Stomach (tissue), 9 donors: Measurements from ENCODE around the gene KCNH5. TPM values are rescaled to one million over a fixed set of nuclear protein-coding genes. Genes with fewer than 3 reads are reported as not detected.

ENCODE experiments used
- DNase-seq, 2 donors: peaks; one replicate each; pipeline versions ENCODE4 v3.0.0 to v3.0.0-alpha.2; 2013 to 2019
- H3K27ac ChIP-seq, 5 donors: fragments of 200-600 bp in 4 of 5; sonication (generic) in 4 of 5; one replicate each; pipeline ENCODE4 v1.5.1; 2013 to 2019; ENCODE audit warnings: mild to moderate bottlenecking in 1 of 5, moderate library complexity in 1 of 5
- H3K27me3 ChIP-seq, 3 donors: fragments of 200-600 bp; sonication (generic); one replicate each; pipeline ENCODE4 v1.5.1; 2017 to 2019; ENCODE audit warnings: mixed run types in 1 of 3
- H3K36me3 ChIP-seq, 4 donors: fragments of 200-600 bp; sonication (generic); 1 replicate in 3 of 4; 2 replicates in 1 of 4; pipeline ENCODE4 v1.5.1; 2016 to 2019
- H3K4me1 ChIP-seq, 4 donors: fragments of 200-600 bp; sonication (generic); one replicate each; pipeline ENCODE4 v1.5.1; 2016 to 2019
- H3K4me3 ChIP-seq, 4 donors: fragments of 200-600 bp; sonication (generic) in 3 of 4; one replicate each; pipeline ENCODE4 v1.5.1; 2016 to 2019; ENCODE audit warnings: mild to moderate bottlenecking in 1 of 4
- H3K9me3 ChIP-seq, 4 donors: fragments of 200-600 bp; sonication (generic); one replicate each; pipeline ENCODE4 v1.5.1; 2016 to 2019
- EP300 ChIP-seq: sonication (generic); formaldehyde crosslinking; IDR thresholded peaks from one replicate; pipeline ENCODE4 v1.6.1; 2017; ENCODE audit warnings: antibody characterized with exemption
- POLR2A ChIP-seq, 4 donors: fragments of 450-650 bp; IDR thresholded peaks; one replicate each; pipeline ENCODE4 v1.6.1; 2016; ENCODE audit warnings: antibody characterized with exemption in 4 of 4, control low read depth in 2 of 4, mild to moderate bottlenecking in 1 of 4, moderate library complexity in 1 of 4
- POLR2AphosphoS5 ChIP-seq, 3 donors: sonication (generic); formaldehyde crosslinking; IDR thresholded peaks; one replicate each; pipeline ENCODE4 v1.6.1; 2016; ENCODE audit warnings: antibody characterized with exemption in 3 of 3
- WGBS, 5 donors: extraction: QIAGEN DNeasy Blood & Tissue Kit in 3 of 5; methylation state at CpG; one replicate each; pipeline versions ENCODE4 v1.1.5 to v1.1.7; 2013 to 2018; 5-methylcytosine and 5-hydroxymethylcytosine counted together
- intact Hi-C: fragments of 100-400 bp; cut with DNase I; formaldehyde crosslinking; loops from one replicate; pipeline ENCODE4 v1.15.1; 2023; ENCODE audit warnings: low total_unique reads
- polyA plus RNA-seq, 3 donors: library from polyadenylated mRNA; stranded (reverse); fragments of 200-250 nt; gene quantifications; one replicate each; pipeline ENCODE4 v1.2.3, GENCODE V29; 2013
- total RNA-seq, 5 donors: library from RNA; depleted of rRNA; stranded (reverse); fragments of >200 nt; gene quantifications; one replicate each; pipeline versions ENCODE4 v1.1.0 to v1.2.3, GENCODE V29; 2014 to 2016
- TF ChIP-seq, protein P1 (sequence below), 7 experiments: fragments of 450-650 bp in 4 of 7; fragments of 200-600 bp in 3 of 7; sonication (generic) in 3 of 7; IDR thresholded peaks; one replicate each; pipeline ENCODE4 v1.5.1; 2016 to 2019; ENCODE audit warnings: antibody characterized with exemption in 7 of 7, control low read depth in 2 of 7, mild to moderate bottlenecking in 1 of 7
- donor health status: healthy with polysubstance abuse.
- donor health status: Bipolar disorder and iron deficiency.
- donor health status: healthy.

The KCNH5 gene
- total and polyA plus RNA-seq, 8 donors = under 0.01 to 0.55 TPM; not detected in 6

DNA sequence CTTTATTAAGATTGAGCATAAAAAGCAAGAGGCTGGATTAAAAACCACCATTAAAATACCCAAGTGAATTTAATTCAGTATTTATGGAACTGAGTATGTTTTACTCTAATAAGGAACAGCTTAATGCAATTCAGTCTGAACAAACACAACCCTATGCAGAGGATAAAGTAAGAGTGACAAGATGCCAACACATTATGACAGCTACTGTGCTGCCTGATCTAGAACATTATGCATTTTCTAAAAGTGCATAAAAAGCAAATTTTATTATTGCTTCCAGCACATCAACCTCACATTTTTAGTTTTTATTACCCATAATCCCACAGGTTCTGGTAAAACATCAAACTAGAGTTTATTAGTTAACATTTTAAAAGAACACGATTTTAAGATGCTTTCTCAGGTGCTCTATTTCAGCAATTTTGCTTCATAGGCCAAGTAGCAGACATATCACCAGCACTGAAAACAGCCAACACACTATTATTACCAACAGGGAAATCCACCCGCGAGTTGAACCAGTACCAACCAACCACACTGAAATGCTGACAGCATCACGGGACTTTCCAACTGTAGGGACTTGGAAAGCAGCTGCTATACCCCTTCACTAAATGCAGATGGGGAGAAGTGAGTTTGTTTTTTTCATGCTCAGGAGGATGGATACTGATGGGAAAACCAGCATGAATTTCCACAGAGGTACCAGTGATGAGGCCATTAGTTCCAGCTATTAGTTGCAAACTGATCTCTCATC is 372.1 kb downstream of the KCNH5 start:
- Histone ChIP-seq H3K27me3 (no peaks in the 10 kb centered on the region), H3K27ac (no peak overlapping the region), H3K9me3 (no peaks in the 10 kb centered on the region), H3K4me3 (no peak overlapping the region), H3K36me3 (no peaks in the 10 kb centered on the region), H3K4me1 (no peaks in the 10 kb centered on the region)
- intact Hi-C loops = no loop called here
- no peak for DNase-seq
- 82 to 93% (median 90%) methylated on average over 4 of the region's 4 CpGs for WGBS, 5 donors
- TF ChIP-seq EP300 (no peak), POLR2AphosphoS5 (IDR thresholded peaks at IDR 0.05) (no peak)

DNA sequence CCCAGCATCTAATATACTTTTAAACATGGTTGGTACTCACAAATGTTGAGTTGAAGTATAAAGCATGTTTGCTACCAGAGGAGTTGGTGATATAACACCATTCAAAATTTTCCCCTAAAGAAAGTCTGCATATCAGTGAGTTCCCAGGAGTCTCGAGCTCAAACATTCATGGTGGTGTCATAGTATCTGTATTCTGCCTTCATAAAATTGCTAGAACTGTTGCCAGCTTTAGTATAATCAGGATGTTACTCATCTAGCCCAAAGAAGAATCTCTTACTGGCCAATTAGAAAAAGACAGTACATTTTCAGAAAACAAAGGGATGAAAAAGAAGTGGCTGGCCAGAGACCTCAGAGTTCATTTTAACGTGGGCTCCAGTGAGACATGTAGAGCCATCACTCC is 374.7 kb downstream of the KCNH5 start:
- no peak overlapping the region for H3K27ac ChIP-seq
- no peak overlapping the region for H3K4me3 ChIP-seq
- H3K36me3 ChIP-seq = no peaks in the 10 kb centered on the region
- intact Hi-C loops = no loop called here
- H3K4me1 ChIP-seq = no peaks in the 10 kb centered on the region
- TF ChIP-seq, protein P1, sequence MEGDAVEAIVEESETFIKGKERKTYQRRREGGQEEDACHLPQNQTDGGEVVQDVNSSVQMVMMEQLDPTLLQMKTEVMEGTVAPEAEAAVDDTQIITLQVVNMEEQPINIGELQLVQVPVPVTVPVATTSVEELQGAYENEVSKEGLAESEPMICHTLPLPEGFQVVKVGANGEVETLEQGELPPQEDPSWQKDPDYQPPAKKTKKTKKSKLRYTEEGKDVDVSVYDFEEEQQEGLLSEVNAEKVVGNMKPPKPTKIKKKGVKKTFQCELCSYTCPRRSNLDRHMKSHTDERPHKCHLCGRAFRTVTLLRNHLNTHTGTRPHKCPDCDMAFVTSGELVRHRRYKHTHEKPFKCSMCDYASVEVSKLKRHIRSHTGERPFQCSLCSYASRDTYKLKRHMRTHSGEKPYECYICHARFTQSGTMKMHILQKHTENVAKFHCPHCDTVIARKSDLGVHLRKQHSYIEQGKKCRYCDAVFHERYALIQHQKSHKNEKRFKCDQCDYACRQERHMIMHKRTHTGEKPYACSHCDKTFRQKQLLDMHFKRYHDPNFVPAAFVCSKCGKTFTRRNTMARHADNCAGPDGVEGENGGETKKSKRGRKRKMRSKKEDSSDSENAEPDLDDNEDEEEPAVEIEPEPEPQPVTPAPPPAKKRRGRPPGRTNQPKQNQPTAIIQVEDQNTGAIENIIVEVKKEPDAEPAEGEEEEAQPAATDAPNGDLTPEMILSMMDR (IDR thresholded peaks at IDR 0.05) = no peak
- TF ChIP-seq POLR2A (IDR thresholded peaks at IDR 0.05) (no peak), EP300 (no peak), POLR2AphosphoS5 (IDR thresholded peaks at IDR 0.05) (no peak)
- DNase-seq = no peak
- no peaks in the 10 kb centered on the region for H3K9me3 ChIP-seq
- WGBS, 5 donors = 65 to 80% (median 74%) methylated on average over 2 of the region's 2 CpGs
- no peaks in the 10 kb centered on the region for H3K27me3 ChIP-seq

DNA sequence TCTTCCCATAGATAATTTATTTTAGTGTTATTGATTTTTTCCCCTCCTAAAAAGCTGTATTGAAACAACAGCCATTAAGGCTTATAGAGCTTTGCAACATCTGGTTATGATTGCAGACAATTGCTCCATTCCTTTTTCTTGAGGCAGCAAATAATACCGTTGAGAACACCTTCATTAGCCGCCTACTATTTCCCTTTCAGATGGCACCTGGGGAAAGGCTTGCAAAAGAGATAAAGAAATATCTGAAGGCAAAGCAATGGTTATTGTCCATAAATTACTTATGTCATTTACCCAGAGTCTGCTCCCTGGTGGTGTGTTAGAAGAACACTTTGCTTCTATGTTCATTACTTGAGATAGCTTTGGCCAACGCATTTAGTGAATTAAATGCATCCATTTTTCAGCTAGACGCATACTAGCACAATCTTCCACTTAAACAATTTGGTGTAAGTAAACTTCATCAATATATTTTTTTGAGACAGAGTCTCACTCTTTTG is 377.8 kb downstream of the KCNH5 start:
- Histone ChIP-seq H3K36me3 (no peaks in the 10 kb centered on the region), H3K27ac (no peak overlapping the region), H3K27me3 (no peaks in the 10 kb centered on the region), H3K4me1 (peaks cover 0 to 6% (median 0%) of the 10 kb centered on the region in 4 donors), H3K4me3 (no peak overlapping the region), H3K9me3 (no peaks in the 10 kb centered on the region)
- intact Hi-C loops = no loop called here
- TF ChIP-seq EP300 = no peak
- TF ChIP-seq, protein P1 (IDR thresholded peaks at IDR 0.05) = no peak
- TF ChIP-seq POLR2A (IDR thresholded peaks at IDR 0.05) = no peak
- no peak for TF ChIP-seq POLR2AphosphoS5 (IDR thresholded peaks at IDR 0.05)
- DNase-seq = no peak
- 80 to 92% (median 90%) methylated on average over 4 of the region's 4 CpGs for WGBS, 5 donors

DNA sequence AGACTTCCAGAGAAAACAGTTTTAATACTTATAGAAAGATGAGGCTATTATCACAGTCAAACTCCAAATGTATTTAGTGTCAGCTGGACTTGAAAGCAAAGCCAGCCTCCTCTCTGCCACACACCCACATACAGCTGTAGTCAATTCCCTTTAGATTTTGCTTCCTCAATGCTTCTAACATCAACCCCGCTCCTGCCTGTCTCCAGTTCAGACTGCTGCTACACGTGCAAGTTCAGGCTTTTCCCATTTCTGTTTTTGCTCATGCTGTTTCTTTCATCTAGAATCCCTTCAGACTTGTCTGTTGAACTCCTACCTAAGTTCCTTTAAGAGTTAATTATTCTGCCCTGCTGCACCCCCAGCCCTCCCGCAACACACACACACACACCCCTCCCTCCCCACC is 380.0 kb downstream of the KCNH5 start:
- TF ChIP-seq POLR2AphosphoS5 (IDR thresholded peaks at IDR 0.05) (no peak), EP300 (no peak), POLR2A (IDR thresholded peaks at IDR 0.05) (no peak)
- TF ChIP-seq, protein P1 (IDR thresholded peaks at IDR 0.05) = no peak
- Histone ChIP-seq H3K27ac (no peak overlapping the region), H3K9me3 (no peaks in the 10 kb centered on the region), H3K36me3 (no peaks in the 10 kb centered on the region), H3K4me3 (no peak overlapping the region), H3K4me1 (peaks cover 0 to 6% (median 0%) of the 10 kb centered on the region in 4 donors), H3K27me3 (no peaks in the 10 kb centered on the region)
- intact Hi-C loops = no loop called here
- WGBS, 5 donors = 14 to 54% (median 38%) methylated on average over 3 of the region's 3 CpGs
- DNase-seq = peak in 1 of 2 donors; percentile 32

DNA sequence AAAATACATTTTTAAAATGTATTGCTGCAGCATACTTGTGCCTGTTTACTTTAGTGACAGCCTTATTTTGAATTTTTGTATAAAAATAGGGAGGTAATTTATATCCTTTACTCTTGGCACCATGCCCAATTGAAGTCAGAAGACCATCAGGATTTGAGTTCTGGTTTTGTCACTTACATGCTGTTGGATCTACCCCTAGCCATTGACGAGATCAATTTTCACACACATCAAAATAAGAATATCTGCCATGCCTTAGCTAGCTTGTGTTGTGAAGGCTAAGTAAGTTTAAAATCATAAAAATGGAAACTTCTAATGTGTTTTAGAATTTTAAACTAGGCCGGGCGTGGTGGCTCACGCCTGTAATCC is 381.8 kb downstream of the KCNH5 start:
- WGBS, 5 donors = 66 to 88% (median 83%) methylated on average over 4 of the region's 4 CpGs
- no peaks in the 10 kb centered on the region for H3K27me3 ChIP-seq
- no peak for TF ChIP-seq POLR2AphosphoS5 (IDR thresholded peaks at IDR 0.05)
- TF ChIP-seq EP300 = no peak
- TF ChIP-seq, protein P1 (IDR thresholded peaks at IDR 0.05) = no peak
- no peak for TF ChIP-seq POLR2A (IDR thresholded peaks at IDR 0.05)
- peaks cover 0 to 6% (median 0%) of the 10 kb centered on the region in 4 donors for H3K4me1 ChIP-seq
- no peak overlapping the region for H3K27ac ChIP-seq
- intact Hi-C loops = no loop called here
- DNase-seq = no peak
- no peak overlapping the region for H3K4me3 ChIP-seq
- no peaks in the 10 kb centered on the region for H3K9me3 ChIP-seq
- H3K36me3 ChIP-seq = no peaks in the 10 kb centered on the region
